Measurements from ENCODE around the gene KSR1. TPM values are rescaled to one million over a fixed set of nuclear protein-coding genes. Genes with fewer than 3 reads are reported as not detected.

KSR1 gene
- total RNA-seq, 2 donors from 2014 or later = 33.7 to 46.3 TPM

DNA sequence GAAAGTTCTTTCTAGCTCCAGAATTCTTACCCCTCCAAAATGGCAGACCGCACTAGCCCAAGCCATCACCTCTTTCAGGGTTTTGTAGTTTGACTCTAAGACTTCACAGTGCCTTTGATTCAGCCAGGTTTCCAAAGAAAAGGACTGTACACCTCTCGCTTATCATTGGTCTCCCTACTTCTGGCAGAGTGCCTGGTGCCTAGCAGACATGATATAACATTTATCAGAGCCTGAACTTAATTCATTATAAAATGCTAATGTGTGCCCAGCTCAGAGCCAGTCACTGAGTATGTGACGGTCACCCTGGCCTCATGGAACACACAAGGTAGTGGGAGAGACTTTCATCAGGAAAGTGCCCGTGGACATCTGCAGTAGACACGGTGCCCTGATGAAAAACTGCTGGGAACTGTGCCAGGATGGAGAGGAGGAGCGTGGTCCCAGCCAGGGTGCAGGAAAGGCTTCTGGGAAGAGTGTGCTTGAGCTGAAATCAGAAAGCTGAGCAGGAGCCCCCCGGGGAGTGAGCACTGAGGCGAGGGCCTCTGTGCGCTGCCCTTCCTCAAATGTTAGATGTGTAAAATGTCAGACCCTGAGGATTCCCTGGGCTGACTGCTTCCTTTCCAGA, 140.4 kb downstream of the KSR1 start:
- H3K9ac ChIP-seq (ENCODE audit: extremely low read depth, low read length, poor library complexity, severe bottlenecking) = no peak overlapping the region
- no peak for DNase-seq
- no peak for TF ChIP-seq CTCF (conservative IDR thresholded peaks at IDR 0.05)
- no peaks in the 10 kb centered on the region for H3K27me3 ChIP-seq (ENCODE audit: control insufficient read depth, insufficient read depth, low read length, poor library complexity, severe bottlenecking)
- H3K9me3 Mint-ChIP-seq = no peaks in the 10 kb centered on the region
- H3K4me1 Mint-ChIP-seq = no peaks in the 10 kb centered on the region
- no peak overlapping the region for H3K27ac Mint-ChIP-seq
- H3K4me1 ChIP-seq (ENCODE audit: control insufficient read depth, insufficient read depth, low read length) = no peaks in the 10 kb centered on the region
- 91 to 95% methylated on average over 8 to 9 of the region's 9 CpGs for WGBS, 2 experiments (ENCODE audit: insufficient coverage in 1 of 2, insufficient read length in 1 of 2)
- H3K4me3 Mint-ChIP-seq = no peak overlapping the region
- H3K27me3 Mint-ChIP-seq (ENCODE audit: insufficient read depth) = no peaks in the 10 kb centered on the region
- no peak overlapping the region for H3K27ac ChIP-seq (ENCODE audit: low read depth, low read length)
- H3K36me3 ChIP-seq (ENCODE audit: control insufficient read depth, insufficient read depth, low read length) = peaks cover 20% of the 10 kb centered on the region
- H3K36me3 Mint-ChIP-seq (ENCODE audit: low read depth) = peaks cover 25% of the 10 kb centered on the region
- H3K9me3 ChIP-seq (ENCODE audit: control insufficient read depth, low read length) = no peaks in the 10 kb centered on the region
- H3K4me3 ChIP-seq (ENCODE audit: low read length) = no peak overlapping the region

GRCh38 chr17:27597188-27597580, 140.9 kb downstream of the KSR1 start:
- no peak overlapping the region for H3K27ac Mint-ChIP-seq
- no peak for TF ChIP-seq CTCF (conservative IDR thresholded peaks at IDR 0.05)
- no peak for DNase-seq
- Histone ChIP-seq H3K4me3 (ENCODE audit: low read length) (no peak overlapping the region), H3K27me3 (ENCODE audit: control insufficient read depth, insufficient read depth, low read length, poor library complexity, severe bottlenecking) (no peaks in the 10 kb centered on the region), H3K36me3 (ENCODE audit: control insufficient read depth, insufficient read depth, low read length) (peaks cover 19% of the 10 kb centered on the region), H3K9me3 (ENCODE audit: control insufficient read depth, low read length) (no peaks in the 10 kb centered on the region), H3K27ac (ENCODE audit: low read depth, low read length) (no peak overlapping the region), H3K9ac (ENCODE audit: extremely low read depth, low read length, poor library complexity, severe bottlenecking) (no peak overlapping the region), H3K4me1 (ENCODE audit: control insufficient read depth, insufficient read depth, low read length) (no peaks in the 10 kb centered on the region)
- H3K4me3 Mint-ChIP-seq = no peak overlapping the region
- peaks cover 25% of the 10 kb centered on the region for H3K36me3 Mint-ChIP-seq (ENCODE audit: low read depth)
- H3K4me1 Mint-ChIP-seq = no peaks in the 10 kb centered on the region
- no peaks in the 10 kb centered on the region for H3K27me3 Mint-ChIP-seq (ENCODE audit: insufficient read depth)
- no peaks in the 10 kb centered on the region for H3K9me3 Mint-ChIP-seq
- 82 to 86% methylated on average over 5 to 10 of the region's 10 CpGs for WGBS, 2 experiments (ENCODE audit: insufficient coverage in 1 of 2, insufficient read length in 1 of 2)

- Mint-ChIP-seq H3K4me3 (no peak overlapping the region), H3K36me3 (ENCODE audit: low read depth) (peaks cover 20% of the 10 kb centered on the region), H3K9me3 (no peaks in the 10 kb centered on the region), H3K27me3 (ENCODE audit: insufficient read depth) (no peaks in the 10 kb centered on the region), H3K4me1 (no peaks in the 10 kb centered on the region), H3K27ac (no peak overlapping the region)
- no peak overlapping the region for H3K4me3 ChIP-seq (ENCODE audit: low read length)
- H3K9me3 ChIP-seq (ENCODE audit: control insufficient read depth, low read length) = no peaks in the 10 kb centered on the region
- no peak overlapping the region for H3K9ac ChIP-seq (ENCODE audit: extremely low read depth, low read length, poor library complexity, severe bottlenecking)
- no peaks in the 10 kb centered on the region for H3K27me3 ChIP-seq (ENCODE audit: control insufficient read depth, insufficient read depth, low read length, poor library complexity, severe bottlenecking)
- H3K36me3 ChIP-seq (ENCODE audit: control insufficient read depth, insufficient read depth, low read length) = peaks cover 16% of the 10 kb centered on the region
- no peaks in the 10 kb centered on the region for H3K4me1 ChIP-seq (ENCODE audit: control insufficient read depth, insufficient read depth, low read length)
- H3K27ac ChIP-seq (ENCODE audit: low read depth, low read length) = no peak overlapping the region
- WGBS, 2 experiments (ENCODE audit: insufficient coverage in 1 of 2, insufficient read length in 1 of 2) = 87 to 94% methylated on average over 5 of the region's 5 CpGs
- no peak for TF ChIP-seq CTCF (conservative IDR thresholded peaks at IDR 0.05)
- no peak for DNase-seq
Observed at GRCh38 chr17:27597783-27598320, 141.6 kb downstream of the KSR1 start.
